HG03521 (cell line): ENCODE results near the gene PPP2CA.
"Not testable (repeated sequence)": the region's sequence is repeated elsewhere in the genome, so short reads cannot be mapped to it uniquely, and the experiment has no call there.

Experiments
- ATAC-seq: cut with Tn5 transposase; IDR thresholded peaks from one replicate; pipeline ENCODE4 v1.9.1; 2021; ENCODE audit warnings: mild to moderate bottlenecking, moderate library complexity; ENCODE audit not compliant: unreplicated experiment

The PPP2CA gene

GRCh38 chr5:134203630-134204029 is 22.2 kb downstream of the PPP2CA start:
- ATAC-seq = no peak

- ATAC-seq = no peak
These were observed 30.2 kb downstream of the PPP2CA start for GRCh38 chr5:134195666-134196065.

- no peak for ATAC-seq
These were observed 36.8 kb downstream of the PPP2CA start for GRCh38 chr5:134189031-134189430.

DNA sequence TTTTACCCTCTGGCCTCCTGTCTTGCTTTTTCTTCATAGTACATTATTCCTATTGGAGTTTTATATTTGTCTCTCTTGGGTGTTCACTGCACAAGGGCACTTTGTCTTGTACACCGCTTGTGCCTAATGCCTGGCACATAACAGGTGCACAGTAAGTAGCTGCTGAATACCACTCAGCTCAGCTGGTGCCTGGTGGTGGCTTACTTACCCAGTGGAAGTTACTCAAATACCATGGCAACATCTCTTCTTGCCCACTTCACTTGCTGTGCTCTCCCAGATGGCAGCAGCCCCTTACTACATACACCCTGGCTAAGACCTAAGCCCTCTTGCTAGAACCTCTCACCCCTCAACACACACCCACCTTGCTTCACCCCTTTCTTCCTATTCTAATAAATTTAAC is 37.8 kb downstream of the PPP2CA start:
- ATAC-seq = no peak

- no peak for ATAC-seq
These were observed 41.4 kb downstream of the PPP2CA start for GRCh38 chr5:134184155-134185135.

DNA sequence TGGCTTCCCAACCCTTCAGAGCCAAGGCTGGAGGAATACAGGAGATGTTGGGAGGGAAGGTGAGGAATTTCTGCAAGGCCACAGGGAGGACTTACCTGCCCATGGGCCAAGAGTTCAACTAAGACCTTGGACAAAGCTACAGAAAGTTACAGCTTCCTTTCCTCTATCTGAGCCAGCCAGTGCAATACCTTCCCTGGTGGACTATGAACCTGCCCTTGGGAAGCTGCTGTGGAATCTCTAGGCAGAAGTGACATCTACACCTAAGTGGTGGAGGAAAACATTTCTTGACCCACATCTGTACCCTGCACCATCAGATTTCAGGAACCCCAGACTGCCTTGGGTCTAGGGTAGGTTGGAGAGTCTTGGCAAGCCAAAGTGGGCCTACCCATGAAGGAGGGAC is 42.4 kb downstream of the PPP2CA start:
- ATAC-seq = no peak

DNA sequence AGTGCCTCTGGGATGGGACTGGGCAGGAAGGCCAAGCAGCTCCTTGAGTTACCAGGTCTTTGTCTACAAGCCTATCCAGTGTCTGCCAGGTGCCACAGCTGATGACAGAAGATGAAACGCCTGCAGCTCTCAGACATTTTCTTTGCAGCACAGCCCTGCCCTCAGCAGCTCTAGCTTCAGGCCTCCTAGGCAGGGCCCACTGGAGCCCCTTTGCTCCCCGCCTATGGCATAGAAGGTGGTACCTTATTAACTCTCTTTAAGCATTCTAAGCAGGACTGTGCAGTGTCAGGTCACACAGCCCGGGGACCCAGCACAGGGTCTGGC is 47.8 kb downstream of the PPP2CA start:
- no peak for ATAC-seq

DNA sequence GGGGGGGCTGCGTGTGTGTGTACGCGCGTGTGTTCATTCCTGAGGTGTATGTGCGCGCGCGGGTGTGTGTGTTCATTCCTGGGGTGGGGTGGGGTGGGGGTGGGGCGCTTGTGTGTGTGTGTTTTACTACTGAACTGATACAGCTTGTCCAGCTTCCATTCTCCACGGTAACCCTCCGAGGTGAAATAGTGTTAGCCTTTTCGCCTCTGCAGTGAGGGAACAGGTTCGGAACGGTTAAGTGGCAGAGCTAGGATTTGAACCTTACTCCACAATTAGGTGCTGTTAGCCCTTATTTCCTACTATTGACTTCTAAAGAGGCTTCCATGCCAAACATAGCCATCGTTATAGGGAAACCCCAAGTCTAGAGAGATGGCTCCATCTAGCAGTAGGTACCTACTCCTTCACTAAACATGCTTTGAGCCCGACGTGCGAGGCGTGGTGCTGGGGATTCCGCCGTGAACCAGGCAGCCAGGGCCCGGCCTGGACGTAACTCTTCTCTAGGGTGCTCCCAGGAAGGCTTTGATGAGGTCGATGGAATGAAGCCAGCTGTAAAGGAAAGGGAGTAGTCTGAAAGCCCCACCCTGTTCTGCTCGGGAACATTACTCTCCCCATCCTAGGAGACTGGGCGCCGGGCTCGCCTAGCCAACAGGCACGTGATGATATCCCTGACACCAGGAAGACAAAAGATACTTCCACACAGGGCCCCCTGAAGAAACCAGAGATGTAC is 48.3 kb downstream of the PPP2CA start:
- ATAC-seq = no peak

DNA sequence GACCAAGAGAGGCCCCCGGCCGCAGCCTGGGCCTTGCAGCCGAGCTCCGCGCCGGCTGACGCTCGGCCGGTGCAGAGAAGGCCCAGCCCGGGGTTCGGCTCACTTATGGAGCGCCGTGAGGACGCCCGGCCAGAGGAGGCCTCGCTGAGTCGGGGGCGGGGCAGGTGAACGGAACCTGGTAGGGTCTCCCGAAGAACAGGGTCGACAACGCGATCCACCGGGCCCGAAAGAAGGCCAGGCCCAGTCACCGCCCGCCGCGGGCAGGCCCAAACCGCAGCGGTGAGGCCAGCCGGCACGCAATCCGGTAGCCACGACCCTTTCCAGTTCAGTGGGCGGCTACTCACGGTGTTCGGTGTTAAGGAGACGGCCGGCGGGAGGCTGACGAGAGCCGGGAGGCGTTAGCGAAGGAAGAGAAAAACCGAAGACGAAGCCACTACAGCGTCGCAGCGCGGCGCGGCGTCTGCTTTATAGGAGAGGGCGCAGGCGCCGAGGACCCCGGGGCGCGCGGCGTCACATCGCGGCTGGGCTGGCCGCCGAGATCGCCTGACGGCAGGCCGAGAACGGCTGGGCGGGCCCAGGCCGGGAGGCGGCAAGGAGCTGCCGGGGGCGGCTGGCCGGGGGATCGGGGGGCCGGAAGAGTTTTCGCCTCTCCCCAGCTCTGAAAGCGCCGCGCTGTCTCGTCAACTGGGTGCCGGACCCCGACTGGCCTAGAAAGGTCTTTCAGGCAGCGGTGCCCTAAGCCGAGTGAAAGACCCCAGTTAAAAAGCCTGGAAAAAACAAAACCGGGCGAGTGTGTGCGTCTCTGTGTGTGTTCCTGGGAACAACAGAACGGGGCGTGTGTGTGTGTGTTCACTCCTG is 49.1 kb downstream of the PPP2CA start, which contains the start of gene SKP1:
Gene SKP1 (minus strand): TSS at position 440 of the 858 bp plus-strand sequence. CDS start 2,928 bp downstream, outside the sequence.
- peak; percentile 78 for ATAC-seq

GRCh38 chr5:134175921-134176510 is 49.9 kb downstream of the PPP2CA start:
- ATAC-seq = peak; percentile 23

DNA sequence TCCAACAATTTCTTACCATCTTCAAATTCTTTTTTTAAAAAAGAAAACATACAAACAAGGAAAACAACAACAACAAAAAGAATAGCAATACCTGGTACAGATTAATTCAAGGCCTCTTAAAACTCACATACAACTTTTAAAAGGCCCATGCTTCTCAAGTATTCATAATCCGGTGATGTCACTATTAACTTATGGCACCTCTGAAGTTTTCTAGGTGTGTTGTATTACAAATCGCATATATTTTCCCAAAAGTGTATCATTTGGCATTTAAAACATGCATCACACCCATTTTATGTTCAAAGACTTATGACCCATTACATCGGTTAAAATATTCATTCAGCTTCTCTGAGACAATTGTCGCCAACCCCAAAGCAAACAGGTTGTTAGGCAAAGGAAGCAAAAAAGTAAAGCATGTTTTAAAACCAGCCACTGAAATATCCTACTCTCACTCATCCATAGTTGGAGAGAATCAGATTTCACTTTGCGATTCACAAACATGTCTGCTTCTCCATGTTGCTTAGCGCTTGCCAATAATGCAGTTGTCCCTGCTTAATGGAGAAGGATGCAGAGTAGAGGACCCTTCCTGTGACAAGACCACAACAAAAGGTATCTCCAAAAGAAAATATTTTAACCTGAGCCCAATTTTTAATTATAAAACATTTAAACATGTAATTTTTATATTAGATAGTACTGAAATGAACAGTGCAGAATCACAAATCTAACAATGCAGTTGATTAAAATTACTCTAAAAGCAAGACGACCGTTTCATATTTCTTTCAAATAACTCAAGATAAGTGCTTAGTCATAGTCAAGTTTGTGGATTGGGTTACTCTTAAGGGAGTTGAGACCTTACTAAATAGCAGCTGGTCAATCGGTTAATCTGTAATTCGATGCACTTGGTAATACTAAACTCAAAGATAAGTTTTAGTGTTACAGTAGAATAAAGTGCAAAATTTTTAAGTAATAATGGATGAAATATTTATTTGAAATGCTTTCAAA is 50.7 kb downstream of the PPP2CA start:
- ATAC-seq = no peak

GRCh38 chr5:134171972-134172371 is 53.9 kb downstream of the PPP2CA start:
- no peak for ATAC-seq

DNA sequence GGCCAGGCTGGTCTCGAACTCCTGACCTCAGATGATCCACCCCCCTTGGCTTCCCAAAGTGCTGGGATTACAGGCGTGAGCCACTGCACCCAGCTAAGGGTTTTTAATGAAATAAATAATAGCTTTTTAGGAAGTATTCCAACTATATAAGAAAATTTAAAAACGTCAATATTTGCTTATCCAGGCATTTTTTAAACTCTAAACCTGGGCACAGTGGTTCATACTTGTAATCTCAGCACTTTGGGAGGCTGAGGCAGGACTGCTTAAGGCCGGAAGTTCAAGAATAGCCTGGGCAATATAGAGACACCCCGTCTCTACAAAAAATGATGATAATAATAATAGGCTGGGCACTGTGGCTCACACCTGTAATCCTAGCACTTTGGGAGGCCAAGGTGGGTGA is 63.3 kb downstream of the PPP2CA start:
- no peak for ATAC-seq

DNA sequence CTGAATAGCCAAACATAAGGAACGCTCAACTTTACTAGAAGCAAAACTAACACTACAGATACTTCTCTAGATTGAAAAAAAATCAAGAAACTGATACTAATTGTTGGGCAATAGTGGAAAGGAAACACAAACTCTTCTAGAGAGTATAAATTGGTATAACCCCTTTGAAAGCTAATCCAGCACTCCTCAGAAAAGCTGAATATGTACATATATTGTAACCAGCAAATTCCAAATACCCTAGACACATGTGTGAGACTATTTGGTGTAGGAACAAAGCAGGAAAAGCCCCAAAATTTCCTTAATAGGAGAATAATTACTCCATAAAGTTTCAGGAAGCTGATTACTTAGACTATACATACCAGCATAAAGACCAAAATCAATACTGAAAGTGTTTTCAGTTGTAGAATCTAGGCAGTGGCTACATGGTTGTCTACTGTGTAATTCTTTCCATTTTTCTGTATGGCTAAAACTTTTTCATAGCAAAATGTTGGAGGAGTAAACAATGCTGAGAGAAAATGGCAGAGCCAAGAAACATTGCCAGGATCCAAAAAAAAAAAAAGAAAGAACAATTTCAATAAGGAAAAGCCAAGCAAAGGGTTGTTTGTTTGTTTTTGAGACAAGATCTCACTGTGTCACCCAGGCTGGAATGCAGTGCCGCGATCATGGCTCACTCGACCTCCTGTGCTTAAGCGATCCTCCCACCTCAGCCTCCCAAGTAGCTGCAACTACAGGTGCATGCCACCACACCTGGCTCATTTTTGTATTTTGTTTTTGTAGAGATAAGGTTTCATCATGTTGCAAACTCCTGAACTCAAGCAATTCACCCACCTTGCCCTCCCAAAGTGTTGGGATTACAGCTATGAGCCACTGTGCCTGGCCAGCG is 64.1 kb downstream of the PPP2CA start:
- no peak for ATAC-seq

- no peak for ATAC-seq
These were observed 72.2 kb downstream of the PPP2CA start for GRCh38 chr5:134153657-134154056.

GRCh38 chr5:134153241-134153640 is 72.6 kb downstream of the PPP2CA start:
- no peak for ATAC-seq

DNA sequence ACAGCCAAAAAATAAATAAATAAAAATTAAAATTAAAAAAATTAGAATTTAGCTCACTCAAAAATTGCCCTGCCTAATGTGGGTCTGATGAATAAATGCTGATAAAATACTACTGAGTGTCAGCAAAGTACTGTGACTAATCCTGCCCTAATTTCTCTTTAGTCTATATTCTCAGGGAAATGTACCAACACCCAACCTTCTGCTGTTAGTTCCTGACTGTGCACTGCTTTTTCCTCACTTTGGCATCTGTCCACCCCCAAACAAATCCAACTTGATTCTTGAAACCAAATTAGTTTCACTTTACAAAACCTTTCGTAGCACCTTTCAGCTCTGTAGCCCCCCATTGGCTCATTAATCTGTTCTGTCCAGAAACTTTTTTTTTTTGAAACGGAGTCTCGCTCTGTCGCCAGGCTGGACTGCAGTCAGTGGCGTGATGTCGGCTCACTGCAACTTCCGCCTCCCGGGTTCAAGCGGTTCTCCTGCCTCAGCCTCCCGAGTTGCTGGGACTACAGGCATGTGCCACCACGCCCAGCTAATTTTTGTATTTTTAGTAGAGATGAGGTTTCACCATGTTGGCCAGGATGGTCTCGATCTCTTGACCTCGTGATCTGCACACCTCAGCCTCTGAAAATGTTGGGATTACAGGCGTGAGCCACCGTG is 73.6 kb downstream of the PPP2CA start:
- not testable (repeated sequence) for ATAC-seq

DNA sequence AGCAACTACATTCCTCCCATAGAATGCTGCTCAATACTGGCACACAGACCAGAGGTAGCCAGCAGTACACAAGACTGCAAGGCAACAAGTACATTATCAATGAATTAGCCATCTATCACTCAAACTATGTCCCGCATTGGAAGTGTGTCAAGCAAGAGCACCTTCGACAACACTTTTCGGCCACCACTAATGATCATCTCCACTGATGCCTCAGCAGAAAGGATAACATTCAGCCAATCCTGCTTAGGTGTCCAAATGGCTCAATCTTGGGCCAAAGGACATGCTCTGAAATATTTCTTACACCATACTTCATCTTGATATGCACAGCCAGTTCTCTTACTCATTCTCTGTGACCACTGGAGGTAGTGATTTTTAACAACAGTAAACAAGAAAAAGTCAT is 74.2 kb downstream of the PPP2CA start:
- no peak for ATAC-seq
